H1 (cell line): ENCODE data around the gene ABHD14A.

Experiments used
- CTCF ChIP-seq, 3 experiments: IDR thresholded peaks; 1 replicate in 2 of 3; 2 replicates in 1 of 3; pipeline versions ENCODE4 v1.5.1 to v1.6.1; 2011; ENCODE audit warnings: low read length in 3 of 3, mild to moderate bottlenecking in 3 of 3, inconsistent platforms in 2 of 3, low read depth in 1 of 3, moderate library complexity in 1 of 3; ENCODE audit not compliant: insufficient read depth in 1 of 3; ENCODE audit errors: control extremely low read depth in 1 of 3
- EZH2 ChIP-seq: fragments of 200-600 bp; sonication (generic); IDR thresholded peaks from 2 replicates; pipeline ENCODE4 v1.7.1; 2012; ENCODE audit warnings: low read depth, mild to moderate bottlenecking, moderate library complexity, low read length, inconsistent platforms; ENCODE audit not compliant: severe bottlenecking
- USF2 ChIP-seq: IDR thresholded peaks from 2 replicates; pipeline ENCODE4 v1.6.1; 2011; ENCODE audit warnings: low read length, improper control_type of control experiment
- ZNF274 ChIP-seq: IDR thresholded peaks from 2 replicates; pipeline ENCODE4 v1.7.0; 2012; ENCODE audit warnings: low read length, borderline replicate concordance; ENCODE audit errors: extremely low read depth

- TF ChIP-seq EZH2 (no peak), ZNF274 (no peak), CTCF (IDR thresholded peaks at IDR 0.05; ENCODE audit: control extremely low read depth in 1 of 3, insufficient read depth in 1 of 3, low read depth in 1 of 3, low read length in 3 of 3) (no peak), USF2 (no peak)
Observed at GRCh38 chr3:51940648-51941462, 34.0 kb upstream of the ABHD14A start.
